C4-2B (cell line): Measurements from ENCODE around the gene GJC2.

Experiments
- ZFX ChIP-seq: fragments of 450-650 bp; IDR thresholded peaks from 2 replicates; pipeline ENCODE4 v1.6.1; 2017
- TF ChIP-seq, protein P1 (sequence below): fragments of 450-650 bp; conservative IDR thresholded peaks from 2 replicates; pipeline ENCODE4 v1.5.1; 2017; ENCODE audit warnings: mild to moderate bottlenecking

DNA sequence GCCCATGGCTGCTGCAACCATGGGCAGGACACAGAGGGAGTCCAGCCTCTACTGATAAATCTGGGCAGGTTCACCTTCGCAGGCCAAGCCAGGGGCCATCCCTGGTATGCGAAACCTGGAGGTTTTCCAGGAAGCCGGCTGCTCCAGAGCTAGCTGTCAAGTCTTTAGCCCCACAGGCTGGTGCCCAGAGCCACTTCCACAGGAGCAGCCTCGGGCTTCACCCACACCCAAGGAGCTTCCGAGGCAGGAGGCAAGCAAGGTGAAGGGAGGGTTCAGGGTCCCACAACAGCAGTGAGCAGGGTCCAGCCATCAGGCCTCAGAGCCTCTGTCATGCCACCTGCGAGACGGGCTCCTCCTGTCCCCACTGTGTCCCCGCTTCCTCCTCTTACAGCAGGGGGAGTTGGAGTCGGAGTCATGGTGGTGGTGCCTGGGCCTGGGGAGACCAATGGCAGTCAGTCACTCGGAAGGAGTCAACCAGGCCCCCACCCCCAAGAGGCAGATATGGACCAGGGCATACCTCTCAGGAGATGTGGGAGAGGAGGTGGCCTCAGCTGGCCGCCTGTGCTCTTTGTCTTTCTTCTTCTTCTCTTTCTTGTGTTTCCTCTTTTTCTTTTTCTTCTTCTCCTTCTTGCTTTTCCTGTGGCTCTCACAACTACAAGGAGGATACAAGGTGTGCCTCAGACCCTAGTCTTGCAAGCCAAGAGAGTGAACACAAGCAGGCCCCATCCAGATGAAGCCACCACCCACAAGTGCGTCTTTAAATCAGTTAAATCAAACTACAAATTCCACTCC lies 48.7 kb upstream of the GJC2 start:
- TF ChIP-seq, protein P1, sequence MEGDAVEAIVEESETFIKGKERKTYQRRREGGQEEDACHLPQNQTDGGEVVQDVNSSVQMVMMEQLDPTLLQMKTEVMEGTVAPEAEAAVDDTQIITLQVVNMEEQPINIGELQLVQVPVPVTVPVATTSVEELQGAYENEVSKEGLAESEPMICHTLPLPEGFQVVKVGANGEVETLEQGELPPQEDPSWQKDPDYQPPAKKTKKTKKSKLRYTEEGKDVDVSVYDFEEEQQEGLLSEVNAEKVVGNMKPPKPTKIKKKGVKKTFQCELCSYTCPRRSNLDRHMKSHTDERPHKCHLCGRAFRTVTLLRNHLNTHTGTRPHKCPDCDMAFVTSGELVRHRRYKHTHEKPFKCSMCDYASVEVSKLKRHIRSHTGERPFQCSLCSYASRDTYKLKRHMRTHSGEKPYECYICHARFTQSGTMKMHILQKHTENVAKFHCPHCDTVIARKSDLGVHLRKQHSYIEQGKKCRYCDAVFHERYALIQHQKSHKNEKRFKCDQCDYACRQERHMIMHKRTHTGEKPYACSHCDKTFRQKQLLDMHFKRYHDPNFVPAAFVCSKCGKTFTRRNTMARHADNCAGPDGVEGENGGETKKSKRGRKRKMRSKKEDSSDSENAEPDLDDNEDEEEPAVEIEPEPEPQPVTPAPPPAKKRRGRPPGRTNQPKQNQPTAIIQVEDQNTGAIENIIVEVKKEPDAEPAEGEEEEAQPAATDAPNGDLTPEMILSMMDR: no peak
- no peak for TF ChIP-seq ZFX
